ENCODE data around the gene GRK7. TPM values are rescaled to one million over a fixed set of nuclear protein-coding genes. Genes with fewer than 3 reads are reported as not detected.

GRK7 gene
- total RNA-seq, 1 experiment from 2014 or later = not detected

DNA sequence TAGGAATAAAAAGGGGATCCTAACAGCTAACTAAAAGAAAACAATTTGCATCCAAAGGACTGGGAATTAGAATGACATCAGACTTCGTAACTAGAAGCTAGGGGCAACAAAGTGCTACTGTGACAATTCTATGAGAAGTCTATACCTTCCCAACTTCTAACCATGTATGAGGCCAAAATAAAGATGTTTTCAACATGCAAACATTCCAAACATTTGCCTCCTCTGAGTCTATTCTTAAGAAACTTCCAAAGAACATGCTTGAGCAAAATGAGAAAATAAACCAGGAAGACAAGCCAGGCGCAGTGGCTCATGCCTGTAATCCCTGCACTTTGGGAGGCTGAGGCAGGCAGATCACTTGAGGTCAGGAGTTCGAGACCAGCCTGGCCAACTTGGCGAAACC is 38.2 kb upstream of the GRK7 start:
- Histone ChIP-seq H3K9ac (ENCODE audit: extremely low read depth, insufficient read length, low read length) (no peak overlapping the region), H3K27ac (ENCODE audit: insufficient read length, low read depth, low read length) (no peak overlapping the region), H3K23ac (ENCODE audit: insufficient read length, low read depth, low read length) (no peak overlapping the region), H3T11ph (ENCODE audit: low read length) (no peak overlapping the region), H3K4ac (ENCODE audit: low read depth, low read length) (no peak overlapping the region), H3K9me3 (ENCODE audit: control insufficient read depth, low read depth, low read length) (no peaks in the 10 kb centered on the region), H3K4me2 (ENCODE audit: insufficient read depth, insufficient read length, low read length) (no peak overlapping the region), H2BK5ac (ENCODE audit: insufficient read length, low read length) (no peak overlapping the region), H3K79me2 (ENCODE audit: insufficient read depth, low read length) (no peaks in the 10 kb centered on the region), H3K23me2 (ENCODE audit: insufficient read length, low read depth, low read length, poor library complexity, severe bottlenecking) (no peaks in the 10 kb centered on the region), H2AFZ (ENCODE audit: low read length) (no peak overlapping the region), H4K20me1 (ENCODE audit: control insufficient read depth, insufficient read depth, insufficient read length) (no peaks in the 10 kb centered on the region), H3K27me3 (ENCODE audit: insufficient read depth, low read length) (no peaks in the 10 kb centered on the region), H3K14ac (ENCODE audit: insufficient read depth, low read length) (no peak overlapping the region), H2BK20ac (ENCODE audit: low read depth, low read length, poor library complexity, severe bottlenecking) (no peak overlapping the region), H2BK120ac (ENCODE audit: low read depth, low read length, poor library complexity, severe bottlenecking) (no peak overlapping the region), H4K5ac (ENCODE audit: insufficient read length, low read depth, low read length) (no peak overlapping the region), H3K4me1 (ENCODE audit: insufficient read depth, low read length) (no peaks in the 10 kb centered on the region), H4K8ac (replicated peaks; ENCODE audit: insufficient read length, low read depth, low read length) (no peak overlapping the region), H2BK15ac (ENCODE audit: low read depth, low read length) (no peak overlapping the region), H2BK12ac (ENCODE audit: insufficient read length, low read depth, low read length) (no peak overlapping the region), H3K79me1 (ENCODE audit: insufficient read depth, low read depth, low read length, poor library complexity, severe bottlenecking) (no peaks in the 10 kb centered on the region), H3K56ac (ENCODE audit: insufficient read length, low read depth, low read length) (no peak overlapping the region), H2AK5ac (ENCODE audit: insufficient read length, low read length) (no peak overlapping the region), H4K91ac (ENCODE audit: insufficient read length, low read depth, low read length) (no peak overlapping the region), H3K18ac (ENCODE audit: insufficient read length, low read depth, low read length) (no peak overlapping the region)
- Mint-ChIP-seq H3K36me3 (ENCODE audit: insufficient read depth in 1 of 3, low read depth in 3 of 3) (no peaks in the 10 kb centered on the region), H3K4me3 (no peak overlapping the region), H3K4me1 (peaks cover 9 to 13% of the 10 kb centered on the region in 2 experiments), H3K9me3 (no peaks in the 10 kb centered on the region), H3K27ac (no peak overlapping the region), H3K27me3 (ENCODE audit: low read depth) (no peaks in the 10 kb centered on the region)
- DNase-seq = no peak
- no CpG with 5 or more reads among the region's 4 CpGs for WGBS (ENCODE audit: extremely low coverage, insufficient read length, low lambda C conversion rate)
- TF ChIP-seq, protein P1, sequence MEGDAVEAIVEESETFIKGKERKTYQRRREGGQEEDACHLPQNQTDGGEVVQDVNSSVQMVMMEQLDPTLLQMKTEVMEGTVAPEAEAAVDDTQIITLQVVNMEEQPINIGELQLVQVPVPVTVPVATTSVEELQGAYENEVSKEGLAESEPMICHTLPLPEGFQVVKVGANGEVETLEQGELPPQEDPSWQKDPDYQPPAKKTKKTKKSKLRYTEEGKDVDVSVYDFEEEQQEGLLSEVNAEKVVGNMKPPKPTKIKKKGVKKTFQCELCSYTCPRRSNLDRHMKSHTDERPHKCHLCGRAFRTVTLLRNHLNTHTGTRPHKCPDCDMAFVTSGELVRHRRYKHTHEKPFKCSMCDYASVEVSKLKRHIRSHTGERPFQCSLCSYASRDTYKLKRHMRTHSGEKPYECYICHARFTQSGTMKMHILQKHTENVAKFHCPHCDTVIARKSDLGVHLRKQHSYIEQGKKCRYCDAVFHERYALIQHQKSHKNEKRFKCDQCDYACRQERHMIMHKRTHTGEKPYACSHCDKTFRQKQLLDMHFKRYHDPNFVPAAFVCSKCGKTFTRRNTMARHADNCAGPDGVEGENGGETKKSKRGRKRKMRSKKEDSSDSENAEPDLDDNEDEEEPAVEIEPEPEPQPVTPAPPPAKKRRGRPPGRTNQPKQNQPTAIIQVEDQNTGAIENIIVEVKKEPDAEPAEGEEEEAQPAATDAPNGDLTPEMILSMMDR (conservative IDR thresholded peaks at IDR 0.05) = no peak
